Measurements from ENCODE around the gene CDS2. TPM values are rescaled to one million over a fixed set of nuclear protein-coding genes. Genes with fewer than 3 reads are reported as not detected.

Gene CDS2
- total and polyA plus RNA-seq, 2 of the 13 experiments (the other 11 are each of a cell fraction or from before 2014, with no cell fraction given): 81.3 to 153 TPM

DNA sequence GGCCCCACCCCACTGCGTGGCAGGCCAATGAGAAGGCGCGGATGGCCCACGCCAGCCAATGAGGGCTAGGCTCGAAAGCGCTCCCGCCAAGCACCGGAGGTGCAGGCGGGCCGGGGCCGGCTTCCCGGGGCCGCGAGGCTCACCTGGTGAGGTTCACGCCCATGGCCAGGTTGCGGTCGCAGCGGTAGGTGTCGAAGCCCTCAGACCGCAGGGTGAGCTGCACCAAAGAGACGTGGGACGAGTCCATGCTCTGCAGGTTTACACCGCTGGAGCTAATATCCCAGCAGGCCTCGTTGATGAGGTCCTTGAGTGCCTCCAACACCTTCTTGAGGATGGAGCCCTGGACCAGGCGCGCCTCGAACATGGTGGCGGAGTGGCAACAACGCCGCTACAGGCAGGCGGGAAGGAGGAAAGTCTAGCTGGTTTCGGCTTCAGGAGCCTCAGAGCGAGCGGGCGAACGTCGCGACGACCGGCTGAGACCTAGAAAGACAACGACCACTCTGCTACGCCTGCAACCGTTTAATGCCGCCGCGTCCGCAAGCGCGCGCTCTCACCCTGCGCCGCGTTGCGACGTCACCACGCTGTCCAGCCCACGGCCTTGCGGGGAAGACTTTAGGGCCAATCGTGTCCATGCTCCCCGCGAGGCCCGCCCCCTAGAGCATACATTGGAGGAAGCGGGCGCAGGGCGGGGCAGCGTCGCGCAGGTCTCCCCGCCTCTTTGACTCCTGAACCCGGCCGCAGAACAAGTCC is 7.2 kb upstream of the CDS2 start, which contains the start of gene PCNA (continued):
- peak; percentile 100 for TF ChIP-seq ZFP36L1 (CRISPR knock-in tag; IDR thresholded peaks at IDR 0.05)
- TF ChIP-seq ZNF350 (CRISPR knock-in tag; IDR thresholded peaks at IDR 0.05; ENCODE audit: borderline replicate concordance, low read depth): peak; percentile 98; the same call in 1 of the 2 replicates
- no peak; the same call in 1 of the 2 replicates for TF ChIP-seq SIN3B (IDR thresholded peaks at IDR 0.05; ENCODE audit: low read length)
- TF ChIP-seq REST (IDR thresholded peaks at IDR 0.05; ENCODE audit: borderline replicate concordance in 1 of 2, low read depth in 1 of 2, low read length in 2 of 2): peak in 1 of 2 experiments; percentile 80; a peak in 2 of 4 replicates
- TF ChIP-seq, protein P1, sequence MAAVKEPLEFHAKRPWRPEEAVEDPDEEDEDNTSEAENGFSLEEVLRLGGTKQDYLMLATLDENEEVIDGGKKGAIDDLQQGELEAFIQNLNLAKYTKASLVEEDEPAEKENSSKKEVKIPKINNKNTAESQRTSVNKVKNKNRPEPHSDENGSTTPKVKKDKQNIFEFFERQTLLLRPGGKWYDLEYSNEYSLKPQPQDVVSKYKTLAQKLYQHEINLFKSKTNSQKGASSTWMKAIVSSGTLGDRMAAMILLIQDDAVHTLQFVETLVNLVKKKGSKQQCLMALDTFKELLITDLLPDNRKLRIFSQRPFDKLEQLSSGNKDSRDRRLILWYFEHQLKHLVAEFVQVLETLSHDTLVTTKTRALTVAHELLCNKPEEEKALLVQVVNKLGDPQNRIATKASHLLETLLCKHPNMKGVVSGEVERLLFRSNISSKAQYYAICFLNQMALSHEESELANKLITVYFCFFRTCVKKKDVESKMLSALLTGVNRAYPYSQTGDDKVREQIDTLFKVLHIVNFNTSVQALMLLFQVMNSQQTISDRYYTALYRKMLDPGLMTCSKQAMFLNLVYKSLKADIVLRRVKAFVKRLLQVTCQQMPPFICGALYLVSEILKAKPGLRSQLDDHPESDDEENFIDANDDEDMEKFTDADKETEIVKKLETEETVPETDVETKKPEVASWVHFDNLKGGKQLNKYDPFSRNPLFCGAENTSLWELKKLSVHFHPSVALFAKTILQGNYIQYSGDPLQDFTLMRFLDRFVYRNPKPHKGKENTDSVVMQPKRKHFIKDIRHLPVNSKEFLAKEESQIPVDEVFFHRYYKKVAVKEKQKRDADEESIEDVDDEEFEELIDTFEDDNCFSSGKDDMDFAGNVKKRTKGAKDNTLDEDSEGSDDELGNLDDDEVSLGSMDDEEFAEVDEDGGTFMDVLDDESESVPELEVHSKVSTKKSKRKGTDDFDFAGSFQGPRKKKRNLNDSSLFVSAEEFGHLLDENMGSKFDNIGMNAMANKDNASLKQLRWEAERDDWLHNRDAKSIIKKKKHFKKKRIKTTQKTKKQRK (IDR thresholded peaks at IDR 0.05; ENCODE audit: low read length): no peak
- peak; percentile 99 for TF ChIP-seq ZNF564 (CRISPR knock-in tag; IDR thresholded peaks at IDR 0.05)
- peak; percentile 100 for TF ChIP-seq SMYD3 (CRISPR knock-in tag; IDR thresholded peaks at IDR 0.05)
- peak; percentile 80 for TF ChIP-seq ZZZ3 (CRISPR knock-in tag; IDR thresholded peaks at IDR 0.05; ENCODE audit: borderline replicate concordance)
- TF ChIP-seq ZNF562 (CRISPR knock-in tag; IDR thresholded peaks at IDR 0.05; ENCODE audit: borderline replicate concordance): no peak; the same call in 1 of the 2 replicates
- TF ChIP-seq KMT2B (CRISPR knock-in tag; IDR thresholded peaks at IDR 0.05): peak; percentile 95
- TF ChIP-seq SETDB1 (CRISPR knock-in tag; IDR thresholded peaks at IDR 0.05; ENCODE audit: borderline replicate concordance): 0 out of 2 replicates have a peak, but pooled peaks have one; percentile 67
- peak; percentile 52 for TF ChIP-seq ISX (CRISPR knock-in tag; conservative IDR thresholded peaks at IDR 0.05)
- TF ChIP-seq RNF219 (CRISPR knock-in tag; IDR thresholded peaks at IDR 0.05): peak; percentile 99
- TF ChIP-seq ATF7-NPFF (CRISPR knock-in tag; IDR thresholded peaks at IDR 0.05; ENCODE audit: low read depth): peak; percentile 100
- TF ChIP-seq, protein P2, sequence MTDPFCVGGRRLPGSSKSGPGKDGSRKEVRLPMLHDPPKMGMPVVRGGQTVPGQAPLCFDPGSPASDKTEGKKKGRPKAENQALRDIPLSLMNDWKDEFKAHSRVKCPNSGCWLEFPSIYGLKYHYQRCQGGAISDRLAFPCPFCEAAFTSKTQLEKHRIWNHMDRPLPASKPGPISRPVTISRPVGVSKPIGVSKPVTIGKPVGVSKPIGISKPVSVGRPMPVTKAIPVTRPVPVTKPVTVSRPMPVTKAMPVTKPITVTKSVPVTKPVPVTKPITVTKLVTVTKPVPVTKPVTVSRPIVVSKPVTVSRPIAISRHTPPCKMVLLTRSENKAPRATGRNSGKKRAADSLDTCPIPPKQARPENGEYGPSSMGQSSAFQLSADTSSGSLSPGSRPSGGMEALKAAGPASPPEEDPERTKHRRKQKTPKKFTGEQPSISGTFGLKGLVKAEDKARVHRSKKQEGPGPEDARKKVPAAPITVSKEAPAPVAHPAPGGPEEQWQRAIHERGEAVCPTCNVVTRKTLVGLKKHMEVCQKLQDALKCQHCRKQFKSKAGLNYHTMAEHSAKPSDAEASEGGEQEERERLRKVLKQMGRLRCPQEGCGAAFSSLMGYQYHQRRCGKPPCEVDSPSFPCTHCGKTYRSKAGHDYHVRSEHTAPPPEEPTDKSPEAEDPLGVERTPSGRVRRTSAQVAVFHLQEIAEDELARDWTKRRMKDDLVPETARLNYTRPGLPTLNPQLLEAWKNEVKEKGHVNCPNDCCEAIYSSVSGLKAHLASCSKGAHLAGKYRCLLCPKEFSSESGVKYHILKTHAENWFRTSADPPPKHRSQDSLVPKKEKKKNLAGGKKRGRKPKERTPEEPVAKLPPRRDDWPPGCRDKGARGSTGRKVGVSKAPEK (CRISPR knock-in tag; IDR thresholded peaks at IDR 0.05; ENCODE audit: borderline replicate concordance): peak; percentile 55; the same call in 1 of the 2 replicates
- TF ChIP-seq FOSL2 (CRISPR knock-in tag; IDR thresholded peaks at IDR 0.05): peak; percentile 59

Measured in HepG2 (cell line).